ENCODE results near the gene POLR1D.
"Not testable (repeated sequence)": the region's sequence is repeated elsewhere in the genome, so short reads cannot be mapped to it uniquely, and the experiment has no call there.

Gene POLR1D

DNA sequence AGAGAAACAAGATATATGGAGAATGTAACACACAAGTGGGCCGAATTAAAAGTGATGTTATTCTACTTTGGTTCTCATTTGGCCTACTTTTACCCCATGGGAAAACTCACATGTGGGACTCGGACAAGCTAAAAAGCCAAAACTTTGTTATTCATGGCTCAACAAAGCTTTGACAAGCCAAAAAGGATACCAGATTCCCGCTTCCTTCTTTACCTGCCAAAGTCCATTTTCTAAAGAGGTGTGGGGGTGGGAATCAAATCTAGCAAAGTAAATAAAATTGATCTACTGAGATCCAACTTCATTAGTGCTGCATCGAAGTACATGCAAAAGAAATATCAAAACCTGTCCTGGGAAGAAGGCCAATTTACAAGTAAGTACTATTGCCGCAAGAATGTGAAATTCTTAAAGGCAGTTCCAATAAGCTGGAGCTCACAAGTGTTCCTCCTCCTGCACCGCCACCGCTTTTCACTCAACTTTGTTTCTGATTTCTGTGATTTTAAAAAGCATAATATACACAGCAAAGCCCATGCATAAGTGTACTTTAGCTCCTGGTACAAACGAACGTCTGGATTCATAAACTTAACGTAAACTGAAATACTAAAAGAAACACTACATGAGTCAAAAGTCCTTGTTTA is 2.5 kb upstream of the POLR1D start:
- DNase-seq = peak in 1 of 2 experiments; percentile 16

DNA sequence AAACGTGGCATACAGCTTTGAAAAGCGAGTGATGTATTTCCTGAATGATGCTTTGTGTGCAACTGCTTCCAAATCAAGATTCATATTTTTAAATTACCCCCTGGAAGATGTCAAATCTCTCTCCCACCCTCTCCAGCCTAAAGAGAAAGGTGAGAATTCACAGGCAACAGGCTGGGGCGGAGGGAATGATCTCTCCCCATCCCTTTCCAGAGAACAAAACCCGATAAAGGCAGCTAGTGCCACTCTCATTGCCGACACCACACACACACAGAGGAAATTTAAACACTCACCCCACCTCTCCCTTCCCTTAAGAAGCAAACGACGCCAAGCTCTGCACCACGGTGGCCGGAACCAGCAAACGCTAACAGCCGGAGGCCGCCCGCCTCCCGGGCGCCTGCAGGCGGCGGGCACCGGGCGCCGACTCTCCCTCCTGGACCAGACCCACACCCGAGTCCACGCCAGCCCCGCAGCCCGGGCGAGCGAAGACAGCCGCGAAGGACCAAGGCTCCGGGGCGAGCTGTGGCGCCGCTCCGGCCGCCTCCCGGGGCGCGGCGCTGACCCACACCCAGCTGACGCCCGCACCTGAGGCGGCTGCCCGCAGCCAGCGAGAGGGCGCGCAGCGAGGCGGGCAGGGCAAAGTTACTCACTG is 1.8 kb upstream of the POLR1D start:
- peak in 1 of 2 experiments; percentile 19 for DNase-seq

DNA sequence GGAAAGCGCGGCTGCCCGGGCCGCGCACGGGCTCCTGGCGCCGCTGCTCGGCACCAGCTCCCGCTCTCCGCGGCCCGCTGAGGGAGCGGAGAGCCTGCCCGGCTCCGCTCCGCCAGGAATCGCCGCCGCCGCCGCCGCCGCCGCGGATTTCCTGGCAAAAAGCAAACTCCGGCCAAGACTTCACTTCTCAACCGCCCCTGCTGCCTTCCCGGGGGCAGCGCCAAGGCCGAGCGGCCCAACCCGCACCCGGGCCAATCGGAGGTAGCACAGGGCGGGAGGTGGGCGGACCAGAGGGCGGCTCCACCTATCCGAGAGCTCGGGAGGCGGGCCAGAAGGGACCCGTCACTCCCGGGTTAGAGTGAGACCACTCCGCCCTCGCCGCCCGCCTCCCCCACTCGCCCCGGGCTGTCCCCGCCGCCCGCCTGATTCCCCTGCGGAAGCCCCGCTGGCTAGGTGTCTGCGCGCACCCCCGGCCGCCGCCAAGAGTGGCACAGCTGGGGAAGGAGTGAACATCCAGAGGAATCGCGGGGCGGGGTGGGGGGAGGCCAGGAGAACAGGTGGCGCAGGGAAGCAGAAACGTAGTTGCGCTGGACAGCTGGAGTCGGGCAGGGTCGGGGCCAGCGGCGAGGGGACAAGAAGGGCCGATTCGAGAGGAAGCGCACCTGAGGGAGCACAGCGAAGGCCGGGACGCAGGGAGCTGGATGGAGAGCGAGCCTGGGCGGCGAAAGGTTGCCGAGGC is 1.1 kb upstream of the POLR1D start, which contains the start of gene LNX2:
TSS of gene LNX2 (minus strand) at position 153 of the 739 bp plus-strand sequence. CDS start 38,826 bp downstream, outside the sequence.
- DNase-seq = peak; percentile 88 to 96

DNA sequence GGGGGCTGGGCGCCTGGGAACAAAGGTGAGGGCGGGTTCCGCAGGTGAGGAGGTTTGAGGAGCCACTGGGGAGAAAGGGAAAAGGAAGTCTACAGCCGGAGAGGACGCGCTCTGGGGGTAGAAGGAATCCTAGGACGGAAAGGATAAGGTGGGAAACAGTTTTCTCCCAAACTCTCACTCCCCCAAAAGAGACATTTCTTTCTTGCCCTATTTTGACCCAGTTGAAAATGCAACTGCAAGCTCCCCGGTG is 651 bp upstream of the POLR1D start:
- peak in 1 of 2 experiments; percentile 58 for DNase-seq

DNA sequence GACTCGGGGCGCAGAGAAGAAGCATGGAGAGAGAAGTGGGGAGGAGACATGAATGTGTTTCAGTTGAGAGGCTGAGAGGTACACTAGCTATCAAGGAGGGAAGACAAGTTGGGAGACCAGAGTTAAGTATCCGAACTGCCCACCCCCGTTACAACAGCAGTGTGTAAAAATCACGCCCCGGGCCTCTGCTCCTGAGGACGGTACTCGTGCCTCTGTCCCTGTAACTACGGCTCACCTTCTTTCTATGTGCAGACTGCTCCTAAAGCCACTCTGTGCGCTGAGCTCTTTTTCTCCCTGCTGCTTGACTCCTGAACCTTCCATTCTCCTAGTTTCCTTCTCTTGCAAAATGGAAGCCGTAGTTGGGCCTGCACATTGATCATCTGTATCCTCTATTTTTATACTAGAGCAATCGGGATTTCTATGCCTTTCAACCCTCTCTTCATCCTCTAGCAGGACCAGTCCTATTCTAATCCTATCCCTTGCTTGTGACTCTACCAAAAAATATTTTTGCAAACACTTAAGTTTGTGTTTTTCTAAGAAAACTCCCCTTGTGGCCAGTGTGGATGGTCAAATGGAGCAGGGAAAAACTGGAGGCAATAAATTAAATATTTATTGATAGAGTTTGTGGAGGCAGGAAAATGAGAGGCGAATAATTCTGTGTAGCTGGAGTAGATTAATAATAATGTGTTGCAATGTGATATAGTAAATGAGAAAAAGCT is 569 bp downstream of the POLR1D start:
- no peak for DNase-seq

GRCh38 chr13:27622881-27623280 is 1.2 kb downstream of the POLR1D start:
- DNase-seq = no peak

DNA sequence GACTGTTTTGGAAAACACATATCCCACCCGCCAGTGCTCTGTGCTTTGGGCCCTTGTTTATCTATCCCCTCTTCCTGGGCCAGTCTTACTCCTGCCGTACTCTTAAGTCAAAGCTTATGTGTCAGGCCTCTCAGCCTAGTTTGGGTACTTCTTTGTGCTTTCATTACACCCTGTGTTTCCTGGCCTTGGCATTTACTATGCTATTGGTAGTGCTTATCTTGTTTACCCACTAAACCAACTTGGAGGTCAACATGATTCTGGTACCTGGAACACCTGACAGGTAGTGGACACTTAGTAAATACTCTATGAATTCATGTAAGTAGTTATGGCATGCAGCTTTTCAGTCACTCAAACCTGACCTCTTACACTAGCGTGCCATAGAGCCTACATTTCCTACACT is 2.4 kb downstream of the POLR1D start:
- DNase-seq = no peak

DNA sequence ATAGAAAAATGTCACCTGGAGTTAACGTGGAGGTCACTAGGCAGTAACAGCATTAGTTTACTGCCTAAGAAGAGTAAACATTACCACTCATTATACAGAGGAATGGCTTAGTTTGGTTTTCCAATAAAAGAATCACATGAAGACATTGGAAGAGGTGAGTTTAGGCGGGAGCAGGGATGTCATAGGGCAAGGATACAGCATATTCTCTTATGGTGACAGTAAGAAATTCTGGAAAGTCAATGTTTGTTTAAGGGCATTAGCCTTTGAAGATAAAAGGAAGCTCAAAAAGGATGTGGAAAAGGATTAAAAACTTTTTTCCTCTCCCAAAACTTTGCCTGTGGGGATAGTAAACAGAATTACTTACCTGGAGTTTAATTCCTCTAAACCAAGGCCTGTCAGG is 4.1 kb downstream of the POLR1D start:
- DNase-seq = no peak

- DNase-seq = no peak
Observed at GRCh38 chr13:27627380-27627779, 5.7 kb downstream of the POLR1D start.

- no peak for DNase-seq
Observed at GRCh38 chr13:27628081-27628480, 6.4 kb downstream of the POLR1D start.

DNA sequence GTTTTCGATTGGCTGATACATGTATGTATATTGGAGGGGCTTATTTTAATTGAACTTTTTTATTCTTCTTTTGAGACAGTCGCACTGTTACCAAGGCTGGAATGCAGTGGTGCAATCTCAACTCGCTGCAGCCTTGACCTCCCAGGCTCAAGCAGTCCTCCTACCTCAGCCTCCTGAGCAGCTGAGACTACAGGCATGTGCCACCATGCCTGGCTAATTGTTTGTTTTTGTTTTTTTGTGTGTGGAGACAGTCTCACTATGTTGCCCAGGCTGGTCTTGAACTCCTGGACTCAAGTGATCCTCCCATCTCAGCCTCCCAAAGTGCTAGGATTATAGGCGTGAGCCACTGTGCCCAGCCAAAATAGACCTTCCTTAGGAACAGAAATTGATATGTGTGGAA is 7.1 kb downstream of the POLR1D start:
- not testable (repeated sequence) for DNase-seq

DNA sequence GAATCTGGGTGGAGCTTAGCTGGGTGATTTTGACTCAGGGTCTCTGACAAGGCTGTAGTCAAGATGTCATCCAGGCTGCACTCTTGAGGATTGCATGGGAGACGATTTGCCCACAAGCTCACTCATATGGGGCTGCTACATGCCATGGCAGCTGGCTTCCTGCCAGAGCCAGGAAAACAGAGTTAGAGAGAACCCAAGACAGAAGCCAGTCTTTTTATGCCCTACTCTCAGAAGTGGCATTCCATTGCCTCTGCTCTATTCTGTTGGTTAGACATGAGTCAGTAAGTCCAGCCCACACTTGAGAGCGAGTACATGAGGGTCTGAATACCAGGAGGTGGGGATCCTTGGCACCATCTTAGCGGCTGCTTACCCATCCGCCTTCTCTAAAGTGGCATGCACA is 9.5 kb downstream of the POLR1D start:
- peak in 1 of 2 experiments; percentile 62 for DNase-seq

GRCh38 chr13:27631665-27632064 is 10.0 kb downstream of the POLR1D start:
- no peak for DNase-seq

- no peak for DNase-seq
Observed at GRCh38 chr13:27632214-27632613, 10.5 kb downstream of the POLR1D start.

DNA sequence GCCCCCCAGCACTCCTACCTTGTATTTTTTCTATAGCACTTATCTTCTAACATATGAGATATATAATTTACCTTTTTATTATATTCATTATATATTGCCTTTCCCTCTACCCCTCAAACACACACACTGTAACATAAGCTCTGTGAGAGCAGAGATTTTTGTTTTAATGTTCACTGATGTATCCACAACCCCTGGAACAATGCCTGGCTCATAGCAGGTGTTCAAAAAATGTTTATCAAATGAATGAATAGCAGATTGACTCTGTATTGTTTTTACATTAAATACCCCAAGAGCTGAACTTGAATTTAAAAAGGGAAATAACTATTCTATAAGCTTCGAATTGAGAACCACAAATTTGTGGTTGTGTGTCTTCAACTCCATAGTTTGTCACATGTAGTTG is 11.0 kb downstream of the POLR1D start:
- no peak for DNase-seq

DNA sequence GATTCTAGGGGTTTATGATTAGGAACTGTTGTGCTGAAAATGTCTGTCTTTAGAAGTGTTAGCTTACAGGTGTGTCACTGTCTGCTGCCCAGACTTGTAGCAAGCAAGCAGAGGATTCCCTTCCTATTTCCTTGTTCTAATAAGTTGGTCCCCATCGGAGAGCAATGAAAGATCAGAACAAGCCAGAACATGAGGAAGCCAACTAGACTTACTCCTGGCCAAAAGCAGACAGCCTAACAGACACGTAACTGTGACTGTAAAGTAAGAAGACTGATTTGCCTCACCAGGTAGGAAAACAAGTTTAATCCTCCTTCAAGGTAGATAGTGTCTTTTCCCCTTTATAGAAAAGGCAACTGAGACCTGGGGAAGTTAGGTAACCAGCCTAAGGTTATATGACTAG is 12.5 kb downstream of the POLR1D start:
- DNase-seq = peak in 1 of 2 experiments; percentile 15

DNA sequence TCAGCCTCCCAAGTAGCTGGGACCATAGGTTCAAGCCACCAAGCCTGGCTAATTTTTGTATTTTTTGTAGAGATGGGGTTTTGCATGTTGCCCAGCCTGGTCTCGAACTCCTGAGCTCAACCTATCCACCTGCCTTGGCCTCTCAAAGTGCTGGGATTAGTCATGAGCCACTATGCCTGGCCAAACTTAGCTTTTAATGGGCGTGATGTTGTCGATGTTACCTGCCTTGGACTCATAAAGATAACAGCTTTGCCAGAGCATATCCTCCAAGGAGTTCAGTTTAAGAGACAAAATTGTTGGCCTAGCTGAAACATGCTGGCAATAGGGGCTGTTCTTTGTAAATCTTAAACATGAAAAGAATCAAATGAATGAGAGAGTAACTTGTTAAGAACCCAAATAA is 13.1 kb downstream of the POLR1D start:
- no peak for DNase-seq

DNA sequence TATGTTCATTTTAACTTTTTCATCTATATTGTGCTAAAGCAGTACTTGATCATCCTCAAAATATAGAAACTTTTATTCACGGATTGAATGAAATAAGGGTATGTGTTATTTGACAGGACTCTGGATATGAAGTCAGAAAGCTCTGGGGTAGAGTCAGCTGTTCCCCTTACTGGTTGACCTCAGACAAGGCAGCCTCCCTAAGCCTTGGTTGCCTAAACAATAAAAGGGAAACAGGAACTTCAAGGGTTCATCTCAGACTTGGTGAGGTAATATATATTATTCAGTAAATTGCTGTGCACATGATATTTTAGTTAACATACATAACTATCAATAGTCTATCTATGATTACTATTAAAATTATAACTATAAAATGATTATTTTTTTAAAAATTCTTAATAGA is 13.6 kb downstream of the POLR1D start:
- DNase-seq = no peak

DNA sequence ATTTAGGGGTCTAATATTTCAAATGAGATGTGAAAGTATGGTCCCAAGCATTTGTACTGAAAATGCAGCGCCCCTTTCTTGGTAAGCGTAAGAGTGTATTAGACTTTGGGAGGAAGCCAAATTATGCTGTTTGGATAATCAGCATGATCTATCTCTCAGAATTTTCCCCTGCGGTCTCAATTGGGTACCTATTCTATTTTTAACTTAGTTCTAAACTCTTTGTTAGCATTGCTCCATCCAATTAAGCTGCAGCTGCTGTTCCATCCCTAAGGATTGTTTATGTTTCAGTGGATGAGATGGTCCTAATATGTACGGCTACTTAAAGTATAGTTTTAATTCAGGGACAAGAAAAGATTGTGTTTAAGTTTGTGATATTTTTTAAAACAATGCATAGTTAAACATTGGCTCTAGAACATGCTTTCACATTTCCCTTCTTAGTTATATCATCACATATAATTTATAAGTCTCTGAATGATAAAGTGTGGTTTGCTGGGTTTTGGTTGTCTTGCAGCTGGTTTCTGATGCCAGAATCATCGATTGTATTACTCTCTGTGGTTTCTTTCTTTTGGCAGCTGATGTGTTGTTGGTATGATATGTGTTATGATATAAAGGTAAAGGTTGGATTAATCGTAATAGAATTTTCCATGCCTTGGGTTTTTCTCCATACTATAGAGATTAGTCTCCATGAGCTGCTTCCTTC is 15.0 kb downstream of the POLR1D start:
- no peak for DNase-seq

DNA sequence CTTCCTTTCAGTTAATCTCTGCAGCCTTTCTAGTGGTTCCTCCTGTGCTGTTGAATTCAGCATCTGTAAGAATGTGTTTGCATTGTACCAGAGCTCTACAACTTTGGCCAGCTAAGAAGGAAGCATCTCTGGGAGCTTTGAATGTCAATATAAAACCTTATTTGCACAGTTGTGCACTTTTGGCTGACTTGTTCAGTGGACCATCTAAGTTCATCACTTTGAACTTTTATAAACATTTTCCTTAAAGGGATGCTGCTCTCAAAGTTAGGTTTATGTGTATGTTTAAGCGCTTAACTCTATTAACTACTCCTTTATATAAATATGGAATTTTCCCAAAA is 15.6 kb downstream of the POLR1D start:
- DNase-seq = no peak

DNA sequence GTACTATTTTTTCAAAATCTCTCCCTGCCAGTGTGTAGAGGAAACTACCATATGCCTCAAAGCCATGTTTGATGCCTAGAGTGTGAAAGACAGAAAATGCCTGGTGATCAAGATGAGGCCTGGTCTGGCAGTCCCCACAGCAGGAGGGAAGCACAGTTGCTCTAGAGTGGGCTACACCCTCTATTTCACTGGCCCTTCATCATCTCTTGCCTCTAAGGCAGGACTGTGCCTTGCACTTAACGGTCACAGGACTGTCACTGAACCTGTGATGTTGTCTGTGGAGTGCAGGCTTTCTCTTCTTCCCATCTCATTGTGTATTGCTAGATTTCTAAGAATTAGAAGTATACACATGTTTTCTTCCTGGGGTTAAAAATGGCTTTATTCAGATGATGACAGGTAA is 16.3 kb downstream of the POLR1D start:
- no peak for DNase-seq

GRCh38 chr13:27638521-27638920 is 16.8 kb downstream of the POLR1D start:
- peak in 1 of 2 experiments; percentile 26 for DNase-seq

DNA sequence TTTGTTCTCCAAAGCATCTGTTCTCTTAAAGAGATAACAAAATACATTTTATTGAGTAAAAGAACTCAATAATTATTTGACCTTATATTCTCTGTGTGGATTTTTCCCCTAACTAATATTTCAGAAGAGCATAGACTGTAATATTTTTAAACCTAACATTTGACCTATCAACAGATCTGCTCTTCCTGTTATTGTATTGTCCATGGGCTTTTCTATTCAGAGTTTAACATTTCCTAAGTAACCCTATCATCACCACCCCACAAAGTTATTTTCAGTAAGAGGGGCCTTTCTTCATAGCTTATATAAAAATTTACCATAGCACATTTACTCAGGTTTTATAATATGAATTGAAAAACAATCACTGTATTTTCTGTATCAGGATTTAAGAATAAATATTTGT is 17.5 kb downstream of the POLR1D start:
- DNase-seq = no peak
